Left colon (tissue), 2 donors: Measurements from ENCODE around the gene NCKAP5. TPM values are rescaled to one million over a fixed set of nuclear protein-coding genes. Genes with fewer than 3 reads are reported as not detected.

Experiments
- ATAC-seq: fragments of 200-7000 bp; cut with Tn5 transposase; one replicate; pipeline ENCODE4 v1.9.1; 2020; ENCODE audit warnings: mild to moderate bottlenecking, moderate library complexity
- DNase-seq, 2 donors: peaks; one replicate each; pipeline ENCODE4 v3.0.0-alpha.2; 2020
- intact Hi-C, 2 donors: fragments of 100-400 bp; cut with DNase I in 1 of 2; cut with micrococcal nuclease in 1 of 2; formaldehyde crosslinking; loops; one replicate each; pipeline versions ENCODE4 v1.11.2 to v1.14.0; 2022; cut with DNase I, micrococcal nuclease
- total RNA-seq, 2 donors: library from RNA; stranded (reverse); fragmentation: NEBNext Ultra II Directional; extraction: Animal tissue kit (Norgen Biotek cat#: 25700); gene quantifications; one replicate each; pipeline ENCODE4 v1.2.1, GENCODE V29; 2021
- donor health status: DM: no; HTN: no; CAD: no.
- donor health status: DM: yes; HTN: yes; CAD: no.

Gene NCKAP5
- total RNA-seq, 2 donors from 2014 or later = 2.0 to 5.8 TPM

DNA sequence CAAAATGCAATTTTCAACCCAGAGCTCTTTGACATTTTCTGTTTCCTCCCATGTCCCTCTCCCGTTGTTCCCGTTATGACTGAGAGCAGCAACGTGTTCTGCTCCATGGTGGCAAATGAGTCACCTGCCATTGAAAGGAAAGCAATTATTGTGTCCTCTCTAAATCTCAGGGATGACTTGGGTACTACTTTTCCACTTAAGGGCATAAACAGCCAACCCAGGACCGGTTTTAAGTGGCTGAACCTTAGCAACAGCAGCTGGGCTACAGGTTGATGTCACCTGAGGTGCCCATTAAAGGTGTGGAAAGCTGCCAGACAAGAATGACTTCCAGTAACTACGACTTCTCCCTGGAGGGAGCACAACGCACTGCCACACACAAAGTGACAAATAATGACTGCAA is 236.8 kb downstream of the NCKAP5 start:
- ATAC-seq (peak; percentile 48), DNase-seq (no peak)
- intact Hi-C loops = no loop called here

DNA sequence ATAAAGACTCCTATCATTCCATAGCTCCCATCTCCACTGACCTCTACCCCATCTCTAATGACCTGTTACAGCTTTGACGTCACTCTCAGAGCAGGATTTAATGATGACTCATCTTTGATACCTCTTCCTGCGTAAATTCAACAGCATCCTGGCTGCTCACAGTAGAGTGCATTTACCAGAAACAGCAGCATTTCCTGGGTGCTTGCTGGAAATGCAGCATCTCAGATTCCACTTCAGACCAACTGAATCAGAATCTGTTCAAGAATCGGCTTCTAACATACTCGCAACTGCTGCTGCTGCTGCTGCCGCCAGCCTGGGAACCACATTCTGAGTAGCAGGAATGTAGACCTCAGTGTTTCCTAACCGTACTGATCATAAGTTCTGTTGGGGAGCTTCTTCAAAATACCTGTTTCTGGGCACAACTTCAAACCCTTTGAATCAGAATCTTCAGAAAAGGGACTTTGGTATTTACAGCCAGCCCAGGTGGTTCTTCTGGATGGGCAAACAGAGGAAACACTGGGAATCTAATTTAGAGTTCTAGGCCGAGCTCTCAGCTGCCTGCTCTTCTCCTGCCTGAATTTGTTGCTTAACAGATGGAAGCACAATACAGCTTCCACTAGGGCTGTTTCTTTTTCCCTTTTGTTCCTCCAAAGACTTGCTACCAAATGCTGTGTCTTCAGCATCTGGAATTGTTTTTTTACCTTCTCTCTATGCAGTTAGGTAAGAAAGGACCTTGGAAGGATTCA is 241.4 kb downstream of the NCKAP5 start:
- DNase-seq (no peak), ATAC-seq (no peak)
- intact Hi-C loops = no loop called here

DNA sequence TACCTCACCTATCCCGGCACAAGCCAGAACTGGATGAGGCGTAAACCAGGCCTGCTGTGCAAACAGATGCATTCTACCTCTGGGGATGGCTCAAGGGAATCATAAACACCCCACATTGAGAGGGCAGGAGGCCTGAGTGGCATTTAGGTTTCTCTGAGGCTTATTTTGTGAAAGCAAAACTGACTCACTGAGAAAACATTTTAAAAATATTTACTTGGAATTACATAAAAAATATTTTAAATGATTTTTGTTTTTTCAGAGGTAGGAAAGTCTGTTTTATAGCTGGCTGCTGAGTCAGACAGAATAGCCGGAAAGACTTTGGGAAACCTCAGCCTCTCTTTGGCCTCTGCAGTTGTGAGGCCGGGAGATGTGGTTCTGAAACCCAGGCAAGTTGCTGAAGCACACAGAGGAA is 244.1 kb downstream of the NCKAP5 start:
- intact Hi-C loops = no loop called here
- DNase-seq = no peak
- no peak for ATAC-seq

DNA sequence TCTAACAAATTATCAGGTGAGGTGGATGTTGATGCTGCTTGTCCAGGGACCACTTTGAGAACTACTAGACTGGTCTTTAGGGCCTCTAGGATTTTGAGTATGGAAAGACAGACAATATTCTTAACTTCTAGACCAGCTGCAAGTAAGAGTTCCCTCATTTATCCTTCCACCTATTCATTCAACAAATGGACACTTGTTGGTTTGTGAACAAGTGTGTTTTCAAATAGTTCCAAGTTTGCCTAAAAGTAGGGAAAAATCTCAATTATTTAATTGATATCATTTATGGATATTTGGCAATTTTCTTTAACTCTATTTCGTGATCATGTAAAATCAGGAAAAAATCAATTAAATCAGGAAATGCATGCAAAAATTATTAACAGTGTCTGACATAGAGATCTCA is 245.4 kb downstream of the NCKAP5 start:
- ATAC-seq (no peak), DNase-seq (no peak)
- intact Hi-C loops = no loop called here

DNA sequence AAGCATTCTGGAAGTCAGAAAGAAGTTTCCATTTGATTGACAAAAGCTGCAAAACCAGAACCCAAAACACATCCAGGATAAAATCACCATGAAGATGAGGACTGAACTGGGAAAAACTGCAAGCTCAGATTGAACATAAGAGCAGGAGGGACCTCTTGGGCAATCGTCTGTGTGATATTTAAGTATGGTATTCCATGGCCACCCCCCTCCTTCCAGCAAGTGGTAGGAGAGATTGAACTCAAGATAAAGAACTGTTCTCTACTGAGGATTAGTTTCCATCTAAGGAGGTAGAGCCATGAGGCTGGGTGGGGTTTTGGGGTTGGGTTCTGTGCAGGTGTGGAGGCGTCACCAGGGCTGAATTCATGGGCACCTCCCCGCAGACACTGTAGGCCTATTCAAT is 251.1 kb downstream of the NCKAP5 start:
- intact Hi-C loops = no loop called here
- DNase-seq (no peak), ATAC-seq (no peak)

GRCh38 chr2:133316557-133316956 is 251.7 kb downstream of the NCKAP5 start:
- intact Hi-C loops = no loop called here
- DNase-seq (no peak), ATAC-seq (no peak)

- intact Hi-C loops = no loop called here
- DNase-seq = no peak
Measured at GRCh38 chr2:133315280-133315679, 253.0 kb downstream of the NCKAP5 start.

DNA sequence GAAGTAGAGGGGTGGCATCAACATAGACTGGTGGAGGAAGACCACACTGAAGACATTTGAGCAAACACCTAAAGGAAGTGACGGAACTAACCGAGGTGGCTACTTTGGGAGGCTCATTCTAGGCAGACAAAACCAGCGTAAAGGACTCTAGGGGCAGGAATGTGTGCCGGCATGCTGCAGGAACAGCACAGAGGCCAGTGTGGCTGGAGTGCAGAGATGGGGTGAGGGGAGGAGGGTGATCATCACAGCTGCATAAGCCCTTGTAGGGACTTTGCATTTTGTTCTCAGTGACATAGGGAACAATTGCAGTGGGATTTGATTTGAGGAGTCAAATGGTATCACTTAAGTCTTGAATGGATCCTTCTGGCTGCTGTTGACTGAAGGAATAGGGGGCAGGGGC is 253.5 kb downstream of the NCKAP5 start:
- DNase-seq (no peak), ATAC-seq (no peak)
- intact Hi-C loops = no loop called here

More at GRCh38 chr2:133315280-133315679, 253.0 kb downstream of the NCKAP5 start:
- no peak for ATAC-seq

GRCh38 chr2:133312038-133312729 is 256.1 kb downstream of the NCKAP5 start:
- DNase-seq (no peak), ATAC-seq (no peak)
- intact Hi-C loops = no loop called here

DNA sequence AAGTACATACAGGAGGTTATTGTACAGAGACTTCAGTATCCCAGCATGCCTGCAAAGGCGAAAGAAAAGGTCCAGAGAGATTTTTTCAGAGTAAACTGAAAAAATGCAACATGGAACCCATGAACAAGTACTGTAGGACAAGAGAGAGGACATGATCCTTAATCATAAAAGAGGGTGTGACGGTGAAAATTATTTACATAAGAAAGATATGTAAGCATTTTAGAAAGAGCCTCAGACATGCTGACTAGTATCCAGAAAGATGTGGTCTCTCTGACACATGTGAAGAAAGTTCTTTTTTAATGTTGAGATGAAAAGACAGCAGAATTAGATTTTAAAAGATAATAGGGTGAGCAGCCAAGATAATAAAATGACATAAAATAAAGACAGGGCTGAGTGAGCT is 262.0 kb downstream of the NCKAP5 start:
- DNase-seq = no peak
- intact Hi-C loops = no loop called here
- ATAC-seq = no peak

DNA sequence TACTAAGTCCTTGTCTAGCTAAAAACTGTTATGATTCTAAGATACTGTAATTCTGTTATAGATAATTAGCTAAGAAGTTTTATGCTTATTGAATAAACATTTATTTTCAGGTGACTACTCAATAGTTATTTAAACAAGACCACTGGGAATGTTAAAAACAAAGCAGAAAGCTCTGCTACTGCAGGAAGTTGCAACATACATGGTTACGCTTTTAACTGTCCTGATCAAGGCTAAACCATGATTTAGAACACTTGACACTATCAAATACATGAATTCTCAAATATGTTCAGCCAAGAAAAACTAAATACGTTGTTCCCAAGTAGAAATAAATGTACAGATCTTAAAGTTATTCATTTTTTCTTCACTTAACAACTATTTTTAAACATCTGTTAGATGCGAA is 263.9 kb downstream of the NCKAP5 start:
- DNase-seq (no peak), ATAC-seq (no peak)
- intact Hi-C loops = no loop called here

DNA sequence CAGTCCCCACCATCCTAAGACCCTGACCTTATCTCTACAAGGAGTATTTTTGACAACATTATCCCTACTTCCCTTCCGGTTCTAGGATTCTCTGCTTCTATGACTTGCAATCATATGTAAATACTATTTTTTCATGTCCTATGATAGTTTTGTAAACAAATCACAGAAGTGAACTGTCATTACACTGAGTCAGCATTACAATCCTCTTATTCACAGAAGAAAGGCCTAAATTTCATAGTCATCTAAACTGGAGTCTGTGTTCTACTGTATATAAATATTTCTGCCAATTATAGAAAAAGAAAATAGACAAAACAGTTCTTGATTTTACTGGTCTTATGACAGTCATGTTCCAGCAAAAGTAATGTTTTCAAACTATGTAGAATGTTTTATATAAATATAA is 265.1 kb downstream of the NCKAP5 start:
- DNase-seq = no peak
- no peak for ATAC-seq
- intact Hi-C loops = no loop called here

GRCh38 chr2:133296401-133296800 is 271.9 kb downstream of the NCKAP5 start:
- intact Hi-C loops = no loop called here
- no peak for ATAC-seq
- DNase-seq = no peak

DNA sequence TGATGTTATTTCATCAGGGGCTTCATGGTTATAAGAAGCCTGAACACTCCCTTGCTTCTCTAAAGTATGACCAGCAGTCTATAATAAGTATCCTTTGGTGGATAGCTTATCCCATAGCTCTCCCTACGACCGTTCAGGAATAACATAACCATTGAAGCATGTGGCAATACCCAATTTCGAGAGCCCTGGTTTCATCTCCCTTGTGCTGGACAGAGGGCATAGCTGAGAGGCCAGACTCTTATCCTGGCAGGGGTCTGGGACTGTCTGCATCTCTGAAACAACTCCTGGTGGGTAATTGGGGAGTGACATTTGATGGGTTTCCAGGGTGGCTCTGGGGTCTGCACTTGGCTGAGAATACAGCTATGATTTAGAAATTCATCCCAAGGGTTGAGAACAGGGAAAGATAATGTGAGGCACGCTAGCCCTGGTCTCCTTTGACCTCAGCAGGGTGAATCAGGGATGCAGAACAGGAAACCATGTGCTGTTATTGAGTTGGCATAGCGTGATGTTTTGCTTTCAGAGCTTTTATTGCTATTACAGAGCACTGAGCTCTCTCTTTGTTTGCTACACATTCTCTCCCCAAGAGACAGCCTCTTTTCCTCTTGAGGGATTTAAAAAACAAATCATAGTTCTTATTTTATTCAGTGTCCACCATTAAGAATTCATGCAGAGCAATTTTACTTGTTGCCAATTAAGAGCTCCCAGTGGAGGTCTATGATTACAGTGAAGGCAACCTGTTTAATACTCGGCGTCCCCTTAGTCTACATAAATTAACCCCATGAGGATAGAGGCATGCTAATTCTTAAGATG is 274.5 kb downstream of the NCKAP5 start:
- DNase-seq (no peak), ATAC-seq (no peak)
- intact Hi-C loops = no loop called here

- DNase-seq (no peak), ATAC-seq (no peak)
- intact Hi-C loops = no loop called here
Measured at GRCh38 chr2:133292259-133292658, 276.0 kb downstream of the NCKAP5 start.

DNA sequence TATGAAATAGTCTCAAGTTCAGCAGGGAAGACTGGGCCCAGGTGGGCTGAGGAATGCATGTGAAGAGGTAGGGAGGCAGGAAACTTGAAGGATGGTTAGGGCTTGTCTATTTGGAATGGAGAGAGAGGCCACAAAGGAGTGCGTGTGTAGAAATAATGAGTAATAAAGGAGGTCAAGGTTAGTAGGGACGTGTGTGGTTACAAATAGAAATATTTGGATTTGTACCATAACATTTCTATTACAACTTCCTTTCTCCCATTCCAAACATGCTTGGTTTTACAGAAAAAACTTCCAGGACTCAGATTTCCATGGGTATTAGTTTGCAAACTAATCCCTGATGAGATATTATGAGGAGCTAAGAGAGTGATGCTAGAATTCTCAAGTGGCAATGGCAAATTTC is 280.6 kb downstream of the NCKAP5 start:
- intact Hi-C loops = no loop called here
- ATAC-seq = no peak
- DNase-seq = no peak

DNA sequence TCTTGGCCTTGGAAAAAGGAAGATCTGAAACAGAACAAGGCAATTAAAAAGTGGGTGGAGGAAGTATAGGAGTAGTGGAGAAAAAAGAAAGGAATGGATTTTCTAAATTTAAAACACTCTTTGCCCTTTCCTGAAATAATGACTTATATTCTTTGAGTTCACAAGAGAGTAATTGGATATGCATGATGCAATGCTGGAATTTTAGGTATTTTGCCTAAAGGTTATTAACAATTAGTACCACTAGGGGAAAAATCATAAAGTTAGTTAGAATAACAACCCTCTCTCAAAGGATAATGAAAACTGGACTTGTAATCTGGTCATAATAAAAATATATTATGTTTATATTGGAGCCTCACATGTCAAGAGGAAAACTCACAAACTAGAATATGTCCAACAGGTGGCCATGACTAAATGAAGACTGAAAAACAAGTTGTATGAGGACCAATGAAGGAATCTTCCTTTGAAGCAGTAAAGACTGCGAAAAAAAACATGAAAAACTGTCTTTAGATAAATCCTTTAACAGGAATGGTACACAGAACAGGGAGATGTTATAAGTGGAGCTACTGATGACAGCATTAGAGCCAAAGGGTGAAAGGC is 281.8 kb downstream of the NCKAP5 start:
- DNase-seq (no peak), ATAC-seq (no peak)
- intact Hi-C loops = no loop called here

DNA sequence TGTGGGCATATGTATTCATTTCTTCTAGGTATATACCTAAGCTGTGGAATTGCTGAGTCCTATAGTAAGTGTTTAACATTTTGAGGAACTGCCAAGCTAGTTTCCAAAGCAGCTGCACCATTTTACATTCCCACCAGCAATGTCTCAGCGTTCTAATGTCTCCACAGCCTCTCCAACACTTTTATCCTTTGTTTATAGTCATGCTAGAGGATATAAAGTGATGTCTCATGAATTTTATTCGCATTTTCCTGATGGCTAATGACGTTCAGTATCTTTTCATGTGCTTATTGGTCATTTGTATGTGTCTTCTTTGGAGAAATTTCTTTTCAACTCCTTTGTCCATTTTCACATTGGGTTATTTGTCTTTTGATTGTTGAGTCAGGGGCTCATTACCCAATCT is 295.2 kb downstream of the NCKAP5 start:
- intact Hi-C loops = no loop called here
- ATAC-seq (no peak), DNase-seq (no peak)

DNA sequence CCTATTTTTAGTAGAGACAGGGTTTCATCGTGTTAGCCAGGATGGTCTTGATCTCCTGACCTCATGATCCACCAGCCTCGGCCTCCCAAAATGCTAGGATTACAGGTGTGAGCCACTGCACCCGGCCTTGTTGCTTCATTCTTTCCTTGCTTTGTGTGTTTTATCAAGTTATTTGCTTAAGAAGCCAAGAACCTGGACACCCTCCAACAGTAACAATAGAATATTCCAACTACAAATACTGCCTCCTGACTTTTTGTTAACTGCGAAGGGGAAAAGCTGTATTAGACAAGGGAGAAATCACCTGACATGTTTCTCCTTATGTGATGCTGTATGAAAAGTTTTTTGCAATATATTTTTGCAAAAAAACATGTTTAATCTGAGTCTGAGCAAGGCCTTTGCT is 297.2 kb downstream of the NCKAP5 start:
- DNase-seq (no peak), ATAC-seq (no peak)
- intact Hi-C loops = no loop called here

GRCh38 chr2:133270550-133270949 is 297.7 kb downstream of the NCKAP5 start:
- intact Hi-C loops = no loop called here
- DNase-seq = no peak
- ATAC-seq = no peak
